ENCODE results near the gene LYRM4.

- TF ChIP-seq CTCF (conservative IDR thresholded peaks at IDR 0.05 in 1 of 2, IDR thresholded peaks at IDR 0.05 in 1 of 2; ENCODE audit: low read depth in 1 of 2, low read length in 2 of 2), result no peak
- TF ChIP-seq EZH2 (IDR thresholded peaks at IDR 0.05; ENCODE audit: low read length, missing control alignments), result no peak
Measured at GRCh38 chr6:5160206-5160605, 100.5 kb downstream of the LYRM4 start.
